A673 (cell line): ENCODE data around the gene CMTM1. TPM values are rescaled to one million over a fixed set of nuclear protein-coding genes. Genes with fewer than 3 reads are reported as not detected.

Experiments used
- BruUV-seq: library from RNA; stranded (reverse); fragments of 400-500 nt; replicated peaks from 2 replicates; lab custom pipeline; 2021; lab: Mats Ljungman, UMichigan
- CTCF ChIA-PET: fragments of 300-600 bp; sonication (Branson Sonifier 250); formaldehyde crosslinking; loops from one replicate; lab custom pipeline; 2022; ENCODE audit warnings: antibody characterized with exemption; lab: Charles Lee
- POLR2A ChIA-PET: fragments of 300-600 bp; sonication (Branson Sonifier 250); formaldehyde crosslinking; loops from one replicate; lab custom pipeline; 2022; ENCODE audit warnings: antibody characterized with exemption; ENCODE audit not compliant: low non-redundant PET; lab: Charles Lee
- DNase-seq: peaks from one replicate; pipeline ENCODE4 v3.0.0-alpha.2; 2015; ENCODE audit warnings: low spot score
- H3K27ac ChIP-seq: fragments of 200-600 bp; sonication (generic); 2 replicates; pipeline ENCODE4 v1.5.1; 2016; ENCODE audit warnings: mixed run types, low read depth, mild to moderate bottlenecking, mixed read lengths, antibody characterized with exemption, low read length; ENCODE audit not compliant: poor library complexity, severe bottlenecking
- H3K27me3 ChIP-seq: fragments of 200-600 bp; sonication (generic); replicated peaks from 2 replicates; pipeline ENCODE4 v1.6.1; 2017; ENCODE audit warnings: mixed run types, low read depth, mild to moderate bottlenecking, mixed read lengths, antibody characterized with exemption, low read length; ENCODE audit not compliant: insufficient read depth, poor library complexity
- H3K36me3 ChIP-seq: fragments of 200-600 bp; sonication (generic); 2 replicates; pipeline ENCODE4 v1.6.1; 2016; ENCODE audit warnings: mixed run types, mild to moderate bottlenecking, mixed read lengths, antibody characterized with exemption, low read length; ENCODE audit not compliant: insufficient read depth, poor library complexity, severe bottlenecking
- H3K4me1 ChIP-seq: fragments of 200-600 bp; sonication (generic); 2 replicates; pipeline ENCODE4 v1.6.1; 2017; ENCODE audit warnings: mixed run types, mild to moderate bottlenecking, mixed read lengths, antibody characterized with exemption, low read length; ENCODE audit not compliant: insufficient read depth, poor library complexity, severe bottlenecking
- H3K4me3 ChIP-seq: fragments of 200-600 bp; sonication (generic); 2 replicates; pipeline ENCODE4 v1.5.1; 2016; ENCODE audit warnings: low read depth, mixed run types, mild to moderate bottlenecking, mixed read lengths, low read length; ENCODE audit not compliant: poor library complexity, severe bottlenecking
- H3K9me3 ChIP-seq: fragments of 200-600 bp; sonication (generic); 2 replicates; pipeline ENCODE4 v1.6.1; 2016; ENCODE audit warnings: mixed run types, low read depth, mild to moderate bottlenecking, mixed read lengths, antibody characterized with exemption, low read length; ENCODE audit not compliant: poor library complexity, severe bottlenecking
- EZH2 ChIP-seq: fragments of 200-600 bp; sonication (generic); IDR thresholded peaks from 2 replicates; pipeline ENCODE4 v1.6.1; 2017; ENCODE audit warnings: borderline replicate concordance, low read depth, mild to moderate bottlenecking, mixed read lengths, antibody characterized with exemption, low read length; ENCODE audit not compliant: poor library complexity, severe bottlenecking
- intact Hi-C: fragments of 100-400 bp; cut with micrococcal nuclease; formaldehyde crosslinking; loops from one replicate; pipeline ENCODE4 v1.10.0; 2022; ENCODE audit not compliant: unreplicated experiment
- total RNA-seq: library from RNA; stranded (reverse); gene quantifications from 2 replicates; pipeline ENCODE4 v1.2.3, GENCODE V29; 2021
- TF ChIP-seq, protein P1 (sequence below): fragments of 300-800, 200-600 bp; sonication (generic); conservative IDR thresholded peaks from 2 replicates; pipeline ENCODE4 v1.5.1; 2017; ENCODE audit warnings: low read depth, mild to moderate bottlenecking, antibody characterized with exemption, low read length, moderate library complexity, mixed read lengths

The CMTM1 gene
- total RNA-seq, 1 experiment from 2014 or later, result 7.1 TPM

DNA sequence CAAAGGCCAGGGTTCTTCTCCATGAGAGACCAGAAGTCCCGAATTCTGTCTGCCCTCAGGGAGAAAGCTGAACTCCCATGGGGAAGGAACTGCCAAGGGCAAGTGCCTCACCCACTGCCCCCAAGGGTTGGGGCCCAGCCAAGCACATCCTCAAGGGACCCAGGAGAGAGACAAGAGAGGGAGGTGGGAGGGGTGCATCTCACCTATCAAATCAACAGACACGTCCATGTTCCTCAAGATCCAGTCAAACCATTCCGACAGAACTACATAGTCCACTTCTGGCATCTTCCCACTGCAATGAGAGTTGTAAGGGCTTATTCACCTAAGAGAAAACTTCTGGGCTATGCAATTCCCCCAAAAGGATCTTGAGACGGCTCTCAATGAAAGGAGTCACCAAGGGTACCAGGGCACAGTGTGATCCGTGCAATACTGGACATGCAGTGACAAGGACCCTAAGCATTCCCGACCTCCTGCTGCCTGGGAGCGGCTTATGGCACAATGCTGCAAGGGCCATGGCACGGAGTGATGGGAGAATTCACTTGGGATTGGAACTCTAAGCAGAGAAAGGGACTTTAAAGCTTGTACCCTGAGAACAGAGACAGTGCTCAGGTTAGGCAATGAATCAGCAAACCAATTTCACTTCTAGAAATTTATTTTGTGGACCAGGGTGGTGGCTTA is 48.5 kb upstream of the CMTM1 start:
- intact Hi-C loops, result no loop called here
- H3K4me1 ChIP-seq, result peaks cover 11% of the 10 kb centered on the region

GRCh38 chr16:66519482-66520373 is 46.5 kb upstream of the CMTM1 start:
- Histone ChIP-seq H3K27me3 (no peaks in the 10 kb centered on the region), H3K9me3 (no peaks in the 10 kb centered on the region), H3K4me3 (no peak overlapping the region), H3K27ac (no peak overlapping the region), H3K36me3 (no peaks in the 10 kb centered on the region), H3K4me1 (peaks cover 11% of the 10 kb centered on the region)
- ChIA-PET CTCF (no interaction called here), POLR2A (no interaction called here)
- DNase-seq, result no peak
- intact Hi-C loops, result no loop called here
- no TSS peak for BruUV-seq
- TF ChIP-seq EZH2, result no peak
- TF ChIP-seq, protein P1, sequence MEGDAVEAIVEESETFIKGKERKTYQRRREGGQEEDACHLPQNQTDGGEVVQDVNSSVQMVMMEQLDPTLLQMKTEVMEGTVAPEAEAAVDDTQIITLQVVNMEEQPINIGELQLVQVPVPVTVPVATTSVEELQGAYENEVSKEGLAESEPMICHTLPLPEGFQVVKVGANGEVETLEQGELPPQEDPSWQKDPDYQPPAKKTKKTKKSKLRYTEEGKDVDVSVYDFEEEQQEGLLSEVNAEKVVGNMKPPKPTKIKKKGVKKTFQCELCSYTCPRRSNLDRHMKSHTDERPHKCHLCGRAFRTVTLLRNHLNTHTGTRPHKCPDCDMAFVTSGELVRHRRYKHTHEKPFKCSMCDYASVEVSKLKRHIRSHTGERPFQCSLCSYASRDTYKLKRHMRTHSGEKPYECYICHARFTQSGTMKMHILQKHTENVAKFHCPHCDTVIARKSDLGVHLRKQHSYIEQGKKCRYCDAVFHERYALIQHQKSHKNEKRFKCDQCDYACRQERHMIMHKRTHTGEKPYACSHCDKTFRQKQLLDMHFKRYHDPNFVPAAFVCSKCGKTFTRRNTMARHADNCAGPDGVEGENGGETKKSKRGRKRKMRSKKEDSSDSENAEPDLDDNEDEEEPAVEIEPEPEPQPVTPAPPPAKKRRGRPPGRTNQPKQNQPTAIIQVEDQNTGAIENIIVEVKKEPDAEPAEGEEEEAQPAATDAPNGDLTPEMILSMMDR, result no peak

More for the DNA sequence above, 48.5 kb upstream of the CMTM1 start:
- Histone ChIP-seq H3K9me3 (no peaks in the 10 kb centered on the region), H3K27ac (no peak overlapping the region), H3K4me3 (no peak overlapping the region), H3K27me3 (no peaks in the 10 kb centered on the region), H3K36me3 (no peaks in the 10 kb centered on the region)
- TF ChIP-seq EZH2, result no peak
- TF ChIP-seq, protein P1, result no peak
- no peak for DNase-seq
- ChIA-PET CTCF (no interaction called here), POLR2A (no interaction called here)
- no TSS peak for BruUV-seq

DNA sequence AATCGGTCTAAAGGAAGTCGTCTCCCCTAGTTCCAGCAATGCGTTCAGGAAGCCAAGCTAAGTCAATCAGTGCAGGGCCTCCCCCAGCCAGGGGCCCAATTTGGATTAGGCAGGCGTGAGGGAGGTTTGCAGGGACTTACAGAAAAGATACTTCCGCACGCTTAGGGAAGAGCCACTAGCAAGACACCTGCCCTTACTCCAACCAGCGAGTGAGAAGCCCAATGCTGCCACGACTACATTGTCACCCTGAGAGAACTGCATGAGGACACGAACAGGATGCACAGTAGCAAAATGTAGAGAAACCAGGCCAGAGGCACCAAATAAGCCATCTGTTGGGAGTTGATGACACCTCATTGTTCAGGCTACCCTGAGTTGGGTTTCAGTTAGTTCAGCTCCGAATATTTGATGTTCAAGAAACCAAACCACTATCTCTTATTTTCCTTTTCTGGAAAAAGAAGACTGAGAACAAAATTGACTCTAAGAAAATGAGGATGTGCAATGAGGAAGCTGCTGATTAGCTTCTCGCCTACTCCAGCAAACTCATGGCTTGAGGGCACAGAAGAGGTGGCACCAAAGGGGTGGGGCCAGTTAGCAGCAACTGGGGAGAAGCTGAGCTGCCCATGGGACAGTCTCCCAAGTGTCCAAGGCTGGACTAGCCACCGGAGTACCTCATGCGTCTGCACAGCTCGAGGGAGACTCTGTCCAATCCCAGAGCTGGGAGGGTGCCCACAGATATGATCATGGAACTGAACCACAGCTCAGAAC is 45.7 kb upstream of the CMTM1 start:
- H3K36me3 ChIP-seq, result no peaks in the 10 kb centered on the region
- no peak overlapping the region for H3K27ac ChIP-seq
- peaks cover 11% of the 10 kb centered on the region for H3K4me1 ChIP-seq
- H3K27me3 ChIP-seq, result no peaks in the 10 kb centered on the region
- TF ChIP-seq EZH2, result no peak
- TF ChIP-seq, protein P1, result no peak
- no peaks in the 10 kb centered on the region for H3K9me3 ChIP-seq
- intact Hi-C loops, result no loop called here
- DNase-seq, result no peak
- ChIA-PET CTCF (no interaction called here), POLR2A (no interaction called here)
- BruUV-seq, result no TSS peak
- no peak overlapping the region for H3K4me3 ChIP-seq
